ENCODE measurements around the gene ERN1. TPM values are rescaled to one million over a fixed set of nuclear protein-coding genes. Genes with fewer than 3 reads are reported as not detected.

ERN1 gene
- polyA plus RNA-seq, 1 donor (not counting 4 experiments of a cell fraction or from before 2014, with no cell fraction given), result 7.1 TPM

- DNase-seq (ENCODE audit: low read depth, low spot score) (no peak), FAIRE-seq (no peak)
- no peaks in the 10 kb centered on the region for H3K9me1 ChIP-seq (ENCODE audit: control insufficient read depth, extremely low read depth, insufficient read depth, low read length)
- H3K4me2 ChIP-seq (ENCODE audit: control insufficient read depth, extremely low read depth, insufficient read depth, low read depth, low read length), result no peak overlapping the region
- no peaks in the 10 kb centered on the region for H3K79me2 ChIP-seq (ENCODE audit: control insufficient read depth, insufficient read depth, low read length)
- no peak overlapping the region for H3K27ac ChIP-seq (ENCODE audit: control insufficient read depth, insufficient read depth, low read length)
- H3K4me1 ChIP-seq (ENCODE audit: control insufficient read depth, extremely low read depth, insufficient read depth, low read length), result peaks cover 4% of the 10 kb centered on the region
- H3K36me3 ChIP-seq (ENCODE audit: control insufficient read depth in 2 of 2, extremely low read depth in 1 of 2, insufficient read depth in 2 of 2, low read length in 2 of 2), result no peaks in the 10 kb centered on the region
- dilution Hi-C loops (cut with MboI; ENCODE audit: extremely low pct_ligation_motif_present, low sequenced_read_pairs), result no loop called here
- H2AFZ ChIP-seq (ENCODE audit: control insufficient read depth, low read length), result no peak overlapping the region
- no peaks in the 10 kb centered on the region for H4K20me1 ChIP-seq (ENCODE audit: control insufficient read depth, extremely low read depth, insufficient read depth, low read length)
- TF ChIP-seq CTCF (optimal IDR thresholded peaks at IDR 0.05 in 1 of 3, IDR thresholded peaks at IDR 0.05 in 1 of 3, conservative IDR thresholded peaks at IDR 0.05 in 1 of 3; ENCODE audit: extremely low read depth in 1 of 3, insufficient read depth in 2 of 3, low read length in 3 of 3) (no peak), EZH2 (IDR thresholded peaks at IDR 0.05; ENCODE audit: low read length) (no peak)
- no peak overlapping the region for H3K9ac ChIP-seq (ENCODE audit: control insufficient read depth, extremely low read depth, insufficient read depth, low read length)
- no peaks in the 10 kb centered on the region for H3K9me3 ChIP-seq (ENCODE audit: control insufficient read depth, low read depth, low read length)
- H3K27me3 ChIP-seq (ENCODE audit: control insufficient read depth, extremely low read depth, insufficient read depth, low read length), result peaks cover 28% of the 10 kb centered on the region
- no peak overlapping the region for H3K4me3 ChIP-seq (ENCODE audit: control insufficient read depth in 2 of 3, extremely low read depth in 1 of 3, insufficient read depth in 2 of 3, low read depth in 1 of 3, low read length in 3 of 3)
These were observed 128.0 kb downstream of the ERN1 start for GRCh38 chr17:64001763-64002529.

GRCh38 chr17:64001091-64001579, 128.8 kb downstream of the ERN1 start:
- H3K4me2 ChIP-seq (ENCODE audit: control insufficient read depth, extremely low read depth, insufficient read depth, low read depth, low read length), result no peak overlapping the region
- H3K9me3 ChIP-seq (ENCODE audit: control insufficient read depth, low read depth, low read length), result no peaks in the 10 kb centered on the region
- dilution Hi-C loops (cut with MboI; ENCODE audit: extremely low pct_ligation_motif_present, low sequenced_read_pairs), result no loop called here
- TF ChIP-seq CTCF (optimal IDR thresholded peaks at IDR 0.05 in 1 of 3, IDR thresholded peaks at IDR 0.05 in 1 of 3, conservative IDR thresholded peaks at IDR 0.05 in 1 of 3; ENCODE audit: extremely low read depth in 1 of 3, insufficient read depth in 2 of 3, low read length in 3 of 3), result no peak
- no peak for TF ChIP-seq EZH2 (IDR thresholded peaks at IDR 0.05; ENCODE audit: low read length)
- H3K36me3 ChIP-seq (ENCODE audit: control insufficient read depth in 2 of 2, extremely low read depth in 1 of 2, insufficient read depth in 2 of 2, low read length in 2 of 2), result no peaks in the 10 kb centered on the region
- H3K4me3 ChIP-seq (ENCODE audit: control insufficient read depth in 2 of 3, extremely low read depth in 1 of 3, insufficient read depth in 2 of 3, low read depth in 1 of 3, low read length in 3 of 3), result no peak overlapping the region
- H2AFZ ChIP-seq (ENCODE audit: control insufficient read depth, low read length), result no peak overlapping the region
- H3K27ac ChIP-seq (ENCODE audit: control insufficient read depth, insufficient read depth, low read length), result no peak overlapping the region
- no peak for DNase-seq (ENCODE audit: low read depth, low spot score)
- FAIRE-seq, result no peak
- no peaks in the 10 kb centered on the region for H3K79me2 ChIP-seq (ENCODE audit: control insufficient read depth, insufficient read depth, low read length)
- no peaks in the 10 kb centered on the region for H3K9me1 ChIP-seq (ENCODE audit: control insufficient read depth, extremely low read depth, insufficient read depth, low read length)
- H3K27me3 ChIP-seq (ENCODE audit: control insufficient read depth, extremely low read depth, insufficient read depth, low read length), result peaks cover 35% of the 10 kb centered on the region
- H3K4me1 ChIP-seq (ENCODE audit: control insufficient read depth, extremely low read depth, insufficient read depth, low read length), result peaks cover 4% of the 10 kb centered on the region
- H3K9ac ChIP-seq (ENCODE audit: control insufficient read depth, extremely low read depth, insufficient read depth, low read length), result no peak overlapping the region
- H4K20me1 ChIP-seq (ENCODE audit: control insufficient read depth, extremely low read depth, insufficient read depth, low read length), result no peaks in the 10 kb centered on the region
